ENCODE results near the gene AP5B1. TPM values are rescaled to one million over a fixed set of nuclear protein-coding genes. Genes with fewer than 3 reads are reported as not detected.

Gene AP5B1
- total and polyA plus RNA-seq, 2 of the 8 experiments (the other 6 are each of a cell fraction or from before 2014, with no cell fraction given) = 7.6 to 10.0 TPM

DNA sequence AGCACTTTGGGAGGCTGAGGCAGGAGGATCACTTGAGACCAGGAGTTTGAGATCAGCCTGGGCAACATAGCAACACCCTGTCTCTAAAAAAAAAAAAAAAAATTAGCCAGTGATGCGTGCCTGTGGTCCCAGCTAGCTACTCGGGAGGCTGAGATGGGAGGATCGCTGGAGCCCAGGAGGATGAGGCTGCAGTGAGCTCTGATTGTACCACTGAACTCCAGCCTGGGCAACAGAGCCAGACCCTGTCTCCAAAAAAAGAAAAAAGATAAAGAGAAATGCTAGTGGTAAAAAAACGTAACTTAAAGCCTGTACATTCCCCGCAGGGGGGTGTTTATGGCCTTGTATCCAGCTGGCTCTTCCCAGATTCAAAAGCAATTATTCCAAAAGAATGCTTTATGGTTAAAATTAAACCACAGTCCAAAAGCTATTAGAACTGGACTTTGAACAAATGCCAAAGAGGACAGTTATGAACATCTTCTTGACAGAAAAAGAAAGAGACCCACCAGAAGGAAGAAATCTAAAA, 36.6 kb upstream of the AP5B1 start:
- H3K27me3 ChIP-seq (replicated peaks in 1 of 4; ENCODE audit: control insufficient read depth in 3 of 4, extremely low read depth in 1 of 4, insufficient read depth in 3 of 4, low read length in 3 of 4) = peaks cover 0 to 11% (median 4%) of the 10 kb centered on the region in 4 experiments; a peak in 4 of 7 replicates
- no peak overlapping the region for H4K91ac ChIP-seq (replicated peaks; ENCODE audit: insufficient read length, low read length)
- H3K27ac ChIP-seq (ENCODE audit: low read depth, low read length) = no peak overlapping the region
- no peak overlapping the region for H3K4ac ChIP-seq (replicated peaks; ENCODE audit: insufficient read length, low read depth, low read length)
- H3K23me2 ChIP-seq (ENCODE audit: low read depth, low read length) = 0 out of 2 replicates have a peak, but pooled peaks cover 1% of the 10 kb centered on the region
- no peaks in the 10 kb centered on the region for H3K79me2 ChIP-seq (ENCODE audit: control insufficient read depth in 1 of 2, insufficient read depth in 2 of 2, low read length in 2 of 2)
- H3K9ac ChIP-seq (replicated peaks in 1 of 4; ENCODE audit: extremely low read depth in 1 of 4, low read depth in 3 of 4, low read length in 3 of 4) = no peak overlapping the region
- no peak overlapping the region for H2BK5ac ChIP-seq (ENCODE audit: low read depth, low read length)
- H3K79me1 ChIP-seq (ENCODE audit: low read depth, low read length) = no peaks in the 10 kb centered on the region
- no peak overlapping the region for H4K8ac ChIP-seq (ENCODE audit: extremely low read depth, insufficient read depth, low read length)
- H4K20me1 ChIP-seq (replicated peaks in 1 of 2; ENCODE audit: control insufficient read depth in 1 of 2, insufficient read depth in 2 of 2, low read length in 2 of 2) = no peaks in the 10 kb centered on the region
- H2BK12ac ChIP-seq (ENCODE audit: low read depth, low read length) = no peak overlapping the region
- H4K5ac ChIP-seq (ENCODE audit: insufficient read length, low read depth, low read length) = no peak overlapping the region
- peak overlapping the region; percentile 28 to 75; a peak in 3 of 4 replicates for H3K4me2 ChIP-seq (ENCODE audit: insufficient read depth in 1 of 2, low read depth in 2 of 2, low read length in 2 of 2)
- H3K14ac ChIP-seq (ENCODE audit: insufficient read length) = no peak overlapping the region
- H3K36me3 ChIP-seq (ENCODE audit: control insufficient read depth in 2 of 4, insufficient read depth in 4 of 4, low read length in 3 of 4) = no peaks in the 10 kb centered on the region
- H3K4me1 ChIP-seq (replicated peaks in 1 of 4; ENCODE audit: control insufficient read depth in 3 of 4, insufficient read depth in 4 of 4, low read length in 3 of 4) = no peaks in the 10 kb centered on the region
- no peak overlapping the region for H3K23ac ChIP-seq (ENCODE audit: insufficient read length)
- DNase-seq (ENCODE audit: low read depth in 1 of 2, low spot score in 2 of 2) (no peak), FAIRE-seq (no peak)
- ChIA-PET POLR2A (ENCODE audit: partially characterized antibody) (interaction anchor here (0.8 to 1.8 kb wide), 5 partner anchors 14 to 106 kb away, joined by 3 to 7 read pairs (median 5); partner anchors contain the start of gene KAT5), CTCF (ENCODE audit: partially characterized antibody) (interaction anchor here (0.6 to 19.6 kb wide), 26 partner anchors 8 to 1281 kb away, joined by 3 to 347 read pairs (median 6); partner anchors contain the start of genes AP5B1, CCDC85B, FIBP and KAT5)
- H3K4me3 ChIP-seq (ENCODE audit: extremely low read depth in 1 of 4, insufficient read depth in 2 of 4, low read depth in 3 of 4, low read length in 4 of 4) = peak overlapping the region; percentile 41 to 74 (median 67)
- 76% methylated on average over 5 of the region's 5 CpGs; no CpG with 5 or more reads in 1 of the 2 experiments for WGBS, 2 experiments (ENCODE audit: extremely low coverage in 1 of 2, insufficient coverage in 1 of 2, insufficient read length in 1 of 2, insufficient replicate concordance in 2 of 2, low coverage in 1 of 2, low lambda C conversion rate in 2 of 2, missing lambda C conversion rate in 1 of 2)
- H2AK5ac ChIP-seq (ENCODE audit: low read depth, low read length) = no peak overlapping the region
- H2BK120ac ChIP-seq (replicated peaks; ENCODE audit: low read depth, low read length) = no peak overlapping the region
- no peak overlapping the region for H3K56ac ChIP-seq (replicated peaks; ENCODE audit: insufficient read length, low read depth, low read length)
- peak overlapping the region; percentile 32; the same call in 1 of the 2 replicates for H3K18ac ChIP-seq (ENCODE audit: extremely low read depth, low read length)
- 0 out of 2 replicates have a peak overlapping the region, but pooled peaks have one; percentile 89 for H2AFZ ChIP-seq (ENCODE audit: low read length)
- no peaks in the 10 kb centered on the region for H3K9me3 ChIP-seq (ENCODE audit: insufficient read depth in 2 of 2, low read depth in 1 of 2, low read length in 1 of 2)
- no peak overlapping the region for H2BK15ac ChIP-seq (ENCODE audit: low read length)
- no peak overlapping the region for H2BK20ac ChIP-seq (ENCODE audit: low read length)
- no peak for TF ChIP-seq GABPA (IDR thresholded peaks at IDR 0.05; ENCODE audit: borderline replicate concordance, insufficient read depth, low read length)
- TF ChIP-seq E2F6 (IDR thresholded peaks at IDR 0.05) = no peak
- TF ChIP-seq KDM4A (IDR thresholded peaks at IDR 0.05; ENCODE audit: low read depth, low read length, severe bottlenecking) = no peak
- no peak for TF ChIP-seq RBBP5 (IDR thresholded peaks at IDR 0.05; ENCODE audit: borderline replicate concordance, low read depth, low read length)
- no peak for TF ChIP-seq SP2 (IDR thresholded peaks at IDR 0.05; ENCODE audit: low read length)
- no peak for TF ChIP-seq NANOG (IDR thresholded peaks at IDR 0.05; ENCODE audit: insufficient read depth, low read depth, low read length, poor library complexity, severe bottlenecking)
- no peak for TF ChIP-seq EP300 (IDR thresholded peaks at IDR 0.05; ENCODE audit: borderline replicate concordance in 1 of 2, low read depth in 2 of 2, low read length in 2 of 2)
- no peak for TF ChIP-seq RXRA (IDR thresholded peaks at IDR 0.05; ENCODE audit: insufficient read depth, low read depth, low read length)
- no peak for TF ChIP-seq RAD21 (IDR thresholded peaks at IDR 0.05 in 1 of 2, conservative IDR thresholded peaks at IDR 0.05 in 1 of 2; ENCODE audit: low read depth in 2 of 2, low read length in 2 of 2)
- no peak for TF ChIP-seq ZNF274 (IDR thresholded peaks at IDR 0.05; ENCODE audit: borderline replicate concordance, extremely low read depth, low read length)
- TF ChIP-seq TEAD4 (IDR thresholded peaks at IDR 0.05; ENCODE audit: low read depth, low read length) = no peak
